Mucosa of gallbladder (tissue), 1 donor: ENCODE data around the gene FBLN2. TPM values are rescaled to one million over a fixed set of nuclear protein-coding genes. Genes with fewer than 3 reads are reported as not detected.
A peak's percentile ranks its signal among the peaks of the same experiment; 100 is the strongest.

Source experiments
- DNase-seq: peaks from one replicate; pipeline ENCODE4 v3.0.0-alpha.2; 2020; ENCODE audit warnings: low spot score
- total RNA-seq: library from RNA; stranded (reverse); gene quantifications from one replicate; pipeline ENCODE4 v1.2.1, GENCODE V29; 2021
- donor health status: DM: no; HTN: no; CAD: no.

Gene FBLN2
- total RNA-seq, 1 donor from 2014 or later: 44.3 TPM

GRCh38 chr3:13532085-13532484 is 16.8 kb upstream of the FBLN2 start:
- no peak for DNase-seq

GRCh38 chr3:13532631-13533030 is 16.3 kb upstream of the FBLN2 start:
- DNase-seq: no peak

- DNase-seq: no peak
These were observed 15.0 kb upstream of the FBLN2 start for GRCh38 chr3:13533885-13534301.

- no peak for DNase-seq
These were observed 13.4 kb upstream of the FBLN2 start for GRCh38 chr3:13535526-13535875.

GRCh38 chr3:13535905-13536304 is 13.0 kb upstream of the FBLN2 start:
- DNase-seq: no peak

GRCh38 chr3:13536432-13536831 is 12.5 kb upstream of the FBLN2 start:
- no peak for DNase-seq

GRCh38 chr3:13536832-13537231 is 12.1 kb upstream of the FBLN2 start:
- DNase-seq: no peak

GRCh38 chr3:13537244-13537908 is 11.5 kb upstream of the FBLN2 start:
- DNase-seq: no peak

- DNase-seq: no peak
These were observed 11.0 kb upstream of the FBLN2 start for GRCh38 chr3:13537909-13538296.

- no peak for DNase-seq
These were observed 10.2 kb upstream of the FBLN2 start for GRCh38 chr3:13538520-13539291.

- no peak for DNase-seq
These were observed 9.7 kb upstream of the FBLN2 start for GRCh38 chr3:13539292-13539638.

- DNase-seq: no peak
These were observed 9.3 kb upstream of the FBLN2 start for GRCh38 chr3:13539671-13540070.

- no peak for DNase-seq
These were observed 8.5 kb upstream of the FBLN2 start for GRCh38 chr3:13540297-13540995.

- DNase-seq: no peak
These were observed 7.2 kb upstream of the FBLN2 start for GRCh38 chr3:13541691-13542090.

GRCh38 chr3:13542142-13542541 is 6.8 kb upstream of the FBLN2 start:
- DNase-seq: no peak

GRCh38 chr3:13543253-13543652 is 5.7 kb upstream of the FBLN2 start:
- DNase-seq: peak; percentile 35

- DNase-seq: no peak
These were observed 4.6 kb upstream of the FBLN2 start for GRCh38 chr3:13544293-13544831.

- DNase-seq: no peak
These were observed 3.8 kb upstream of the FBLN2 start for GRCh38 chr3:13544951-13545651.

- no peak for DNase-seq
These were observed 2.9 kb upstream of the FBLN2 start for GRCh38 chr3:13545952-13546454.

GRCh38 chr3:13546667-13547171 is 2.2 kb upstream of the FBLN2 start:
- DNase-seq: no peak

- no peak for DNase-seq
These were observed 1.1 kb upstream of the FBLN2 start for GRCh38 chr3:13547591-13548371.
